Uterus (tissue), 4 donors: Measurements from ENCODE around the gene TRIP4. TPM values are rescaled to one million over a fixed set of nuclear protein-coding genes. Genes with fewer than 3 reads are reported as not detected.
A peak's percentile ranks its signal among the peaks of the same experiment; 100 is the strongest.

Source experiments
- DNase-seq, 2 donors: peaks; one replicate each; pipeline ENCODE4 v3.0.0-alpha.2; 2019 to 2020
- H3K27ac ChIP-seq, 2 donors: fragments of 200-600 bp; sonication (generic); 1 replicate in 1 of 2; 2 replicates in 1 of 2; pipeline ENCODE4 v1.5.1; 2016 to 2018
- H3K27me3 ChIP-seq, 2 donors: fragments of 200-600 bp; sonication (generic); one replicate each; pipeline ENCODE4 v1.5.1; 2018 to 2019; ENCODE audit warnings: control low read depth in 1 of 2
- H3K36me3 ChIP-seq, 2 donors: fragments of 200-600 bp; sonication (generic); one replicate each; pipeline ENCODE4 v1.5.1; 2019; ENCODE audit warnings: control low read depth in 1 of 2
- H3K4me1 ChIP-seq, 2 donors: fragments of 200-600 bp; sonication (generic); one replicate each; pipeline ENCODE4 v1.5.1; 2018 to 2019; ENCODE audit warnings: control low read depth in 1 of 2
- H3K4me3 ChIP-seq, 2 donors: fragments of 200-600 bp; sonication (generic); 1 replicate in 1 of 2; 2 replicates in 1 of 2; pipeline ENCODE4 v1.5.1; 2018 to 2019; ENCODE audit warnings: mild to moderate bottlenecking in 1 of 2
- H3K9me3 ChIP-seq, 2 donors: fragments of 200-600 bp; sonication (generic); one replicate each; pipeline ENCODE4 v1.5.1; 2019; ENCODE audit warnings: control low read depth in 1 of 2
- CTCF ChIP-seq, 4 experiments: fragments of 200-600 bp in 2 of 4; fragments of 450-650 bp in 2 of 4; sonication (generic) in 2 of 4; IDR thresholded peaks; one replicate each; pipeline ENCODE4 v1.5.1; 2016 to 2019; ENCODE audit warnings: antibody characterized with exemption in 4 of 4, mild to moderate bottlenecking in 2 of 4, moderate library complexity in 1 of 4
- POLR2A ChIP-seq, 2 donors: fragments of 450-650 bp; IDR thresholded peaks; one replicate each; pipeline ENCODE4 v1.6.1; 2016; ENCODE audit warnings: antibody characterized with exemption in 2 of 2, mild to moderate bottlenecking in 1 of 2, moderate library complexity in 1 of 2
- intact Hi-C: fragments of 100-400 bp; cut with DNase I; formaldehyde crosslinking; loops from one replicate; pipeline ENCODE4 v1.15.1; 2023; ENCODE audit warnings: low total_unique reads
- total RNA-seq, 4 donors: library from RNA; depleted of rRNA in 3 of 4; stranded (reverse); fragments of >200 nt in 3 of 4; gene quantifications; one replicate each; pipeline versions ENCODE4 v1.1.0 to v1.2.4, GENCODE V29; 2014 to 2023
- donor health status: DM: yes; HTN: yes; CAD: no.

The TRIP4 gene
- total RNA-seq, 4 donors from 2014 or later: 1.2 to 24.1 (median 20.3) TPM

GRCh38 chr15:64437982-64438381 lies 50.3 kb downstream of the TRIP4 start:
- Histone ChIP-seq H3K27me3 (no peaks in the 10 kb centered on the region), H3K4me1 (no peaks in the 10 kb centered on the region), H3K27ac (no peak overlapping the region), H3K4me3 (no peak overlapping the region), H3K9me3 (no peaks in the 10 kb centered on the region), H3K36me3 (no peaks in the 10 kb centered on the region)
- intact Hi-C loops: no loop called here
- TF ChIP-seq CTCF (IDR thresholded peaks at IDR 0.05) (no peak), POLR2A (IDR thresholded peaks at IDR 0.05) (no peak)
- DNase-seq: no peak

GRCh38 chr15:64438653-64439447 lies 51.2 kb downstream of the TRIP4 start:
- no peak overlapping the region for H3K27ac ChIP-seq
- no peaks in the 10 kb centered on the region for H3K27me3 ChIP-seq
- DNase-seq: no peak
- no peak for TF ChIP-seq POLR2A (IDR thresholded peaks at IDR 0.05)
- TF ChIP-seq CTCF (IDR thresholded peaks at IDR 0.05): no peak
- no peaks in the 10 kb centered on the region for H3K4me1 ChIP-seq
- H3K36me3 ChIP-seq: no peaks in the 10 kb centered on the region
- H3K9me3 ChIP-seq: no peaks in the 10 kb centered on the region
- intact Hi-C loops: no loop called here
- H3K4me3 ChIP-seq: no peak overlapping the region

- Histone ChIP-seq H3K27me3 (no peaks in the 10 kb centered on the region), H3K4me3 (no peak overlapping the region), H3K36me3 (no peaks in the 10 kb centered on the region), H3K9me3 (no peaks in the 10 kb centered on the region), H3K4me1 (no peaks in the 10 kb centered on the region), H3K27ac (no peak overlapping the region)
- no peak for DNase-seq
- no peak for TF ChIP-seq CTCF (IDR thresholded peaks at IDR 0.05)
- TF ChIP-seq POLR2A (IDR thresholded peaks at IDR 0.05): no peak
- intact Hi-C loops: no loop called here
Observed at GRCh38 chr15:64441852-64442251, 54.2 kb downstream of the TRIP4 start.

GRCh38 chr15:64443016-64443415 lies 55.4 kb downstream of the TRIP4 start:
- TF ChIP-seq POLR2A (IDR thresholded peaks at IDR 0.05) (no peak), CTCF (IDR thresholded peaks at IDR 0.05) (no peak)
- H3K36me3 ChIP-seq: no peaks in the 10 kb centered on the region
- no peaks in the 10 kb centered on the region for H3K9me3 ChIP-seq
- intact Hi-C loops: no loop called here
- no peak for DNase-seq
- H3K4me1 ChIP-seq: no peaks in the 10 kb centered on the region
- H3K27ac ChIP-seq: peak overlapping the region; percentile 70 to 84
- H3K27me3 ChIP-seq: no peaks in the 10 kb centered on the region
- H3K4me3 ChIP-seq: no peak overlapping the region

- Histone ChIP-seq H3K36me3 (no peaks in the 10 kb centered on the region), H3K27ac (peak overlapping the region; percentile 70 to 84), H3K27me3 (no peaks in the 10 kb centered on the region), H3K4me1 (no peaks in the 10 kb centered on the region), H3K4me3 (no peak overlapping the region), H3K9me3 (no peaks in the 10 kb centered on the region)
- intact Hi-C loops: no loop called here
- peak in 1 of 2 donors; percentile 36 for DNase-seq
- TF ChIP-seq POLR2A (IDR thresholded peaks at IDR 0.05): no peak
- TF ChIP-seq CTCF (IDR thresholded peaks at IDR 0.05): no peak
Observed at GRCh38 chr15:64443747-64444621, 56.3 kb downstream of the TRIP4 start.
